HL-60/S4 treated with retinoic acid at 250 ng/mL for 4 days and 3 days (cell line): ENCODE data around the gene CD248.
"Not testable (repeated sequence)": the region's sequence is repeated elsewhere in the genome, so short reads cannot be mapped to it uniquely, and the experiment has no call there.

ENCODE experiments used
- in situ Hi-C: fragments of 300-500 bp; cut with MboI; formaldehyde crosslinking; loops from 2 replicates; pipeline ENCODE4 v1.7.0; 2022; ENCODE audit warnings: low sequenced_read_pairs

The CD248 gene

GRCh38 chr11:66277064-66277463 is 39.8 kb downstream of the CD248 start:
- in situ Hi-C loops, result not testable (repeated sequence)

GRCh38 chr11:66276619-66277018 is 40.2 kb downstream of the CD248 start:
- in situ Hi-C loops, result not testable (repeated sequence)

DNA sequence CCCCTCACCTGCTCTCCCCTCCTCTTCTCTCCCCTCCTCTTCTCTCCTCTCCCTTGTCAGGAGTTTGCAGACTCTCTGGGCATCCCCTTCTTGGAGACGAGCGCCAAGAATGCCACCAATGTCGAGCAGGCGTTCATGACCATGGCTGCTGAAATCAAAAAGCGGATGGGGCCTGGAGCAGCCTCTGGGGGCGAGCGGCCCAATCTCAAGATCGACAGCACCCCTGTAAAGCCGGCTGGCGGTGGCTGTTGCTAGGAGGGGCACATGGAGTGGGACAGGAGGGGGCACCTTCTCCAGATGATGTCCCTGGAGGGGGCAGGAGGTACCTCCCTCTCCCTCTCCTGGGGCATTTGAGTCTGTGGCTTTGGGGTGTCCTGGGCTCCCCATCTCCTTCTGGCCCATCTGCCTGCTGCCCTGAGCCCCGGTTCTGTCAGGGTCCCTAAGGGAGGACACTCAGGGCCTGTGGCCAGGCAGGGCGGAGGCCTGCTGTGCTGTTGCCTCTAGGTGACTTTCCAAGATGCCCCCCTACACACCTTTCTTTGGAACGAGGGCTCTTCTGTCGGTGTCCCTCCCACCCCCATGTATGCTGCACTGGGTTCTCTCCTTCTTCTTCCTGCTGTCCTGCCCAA is 40.7 kb downstream of the CD248 start:
- in situ Hi-C loops, result no loop called here

DNA sequence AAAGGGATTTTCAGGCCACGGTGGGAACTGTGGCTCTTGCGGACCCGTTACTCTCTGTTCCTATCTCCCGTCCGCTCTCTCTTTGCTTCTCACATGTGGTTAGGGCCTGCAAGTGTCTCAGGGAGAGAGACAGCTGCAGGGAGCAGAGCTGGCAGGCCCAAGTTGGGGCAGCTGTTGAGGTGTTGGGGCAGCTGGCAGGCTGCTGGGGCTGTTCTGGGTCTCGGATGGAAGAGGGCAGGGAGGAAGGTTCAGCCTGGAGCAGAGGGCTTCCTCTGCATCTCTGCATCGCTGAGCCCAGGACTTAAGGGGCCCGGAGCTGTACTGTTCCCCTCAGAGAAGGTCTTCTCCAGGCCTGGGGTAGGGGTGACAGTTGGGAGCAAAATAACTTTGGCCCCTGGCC is 41.4 kb downstream of the CD248 start:
- in situ Hi-C loops, result no loop called here

DNA sequence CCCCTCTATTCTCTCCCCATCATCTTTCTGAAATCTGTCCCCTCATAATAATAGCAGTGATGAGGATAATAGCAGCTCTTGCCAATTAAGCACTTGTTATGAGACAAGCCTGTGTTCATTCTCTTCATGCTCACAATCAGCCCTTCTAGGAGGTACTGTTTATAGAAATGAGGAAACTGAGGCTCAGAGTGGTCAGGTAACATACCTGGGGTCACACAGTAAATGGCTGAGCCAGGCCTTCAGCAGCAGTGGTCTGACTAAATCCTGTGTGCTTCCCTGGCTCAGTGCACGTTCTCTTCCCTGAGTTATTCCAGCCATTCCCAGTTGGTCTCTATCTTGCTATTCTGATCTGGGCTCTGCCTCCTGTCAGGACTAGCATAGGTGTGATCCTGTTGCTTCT is 42.6 kb downstream of the CD248 start:
- in situ Hi-C loops, result no loop called here

DNA sequence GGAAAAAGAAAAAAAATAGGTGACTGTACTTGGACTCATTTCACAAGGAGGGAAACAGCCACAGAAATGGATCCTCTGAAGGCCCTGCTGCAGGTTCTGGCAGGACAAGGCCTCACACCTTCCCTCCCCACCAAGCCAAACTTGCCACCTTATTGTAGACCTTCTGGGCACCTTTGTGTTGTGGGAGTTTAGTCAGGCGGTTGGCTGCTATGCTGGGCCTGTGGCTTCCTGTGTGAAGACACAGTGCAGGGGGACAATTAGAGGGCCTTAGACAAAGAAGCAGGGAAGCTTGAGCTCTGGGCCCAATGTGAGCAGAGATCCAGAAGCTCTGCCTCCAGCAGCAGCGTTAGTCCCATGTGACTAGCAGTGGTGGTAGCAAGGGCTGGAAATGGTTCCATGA is 44.2 kb downstream of the CD248 start:
- in situ Hi-C loops, result no loop called here

GRCh38 chr11:66271816-66272215 is 45.0 kb downstream of the CD248 start:
- in situ Hi-C loops, result no loop called here

DNA sequence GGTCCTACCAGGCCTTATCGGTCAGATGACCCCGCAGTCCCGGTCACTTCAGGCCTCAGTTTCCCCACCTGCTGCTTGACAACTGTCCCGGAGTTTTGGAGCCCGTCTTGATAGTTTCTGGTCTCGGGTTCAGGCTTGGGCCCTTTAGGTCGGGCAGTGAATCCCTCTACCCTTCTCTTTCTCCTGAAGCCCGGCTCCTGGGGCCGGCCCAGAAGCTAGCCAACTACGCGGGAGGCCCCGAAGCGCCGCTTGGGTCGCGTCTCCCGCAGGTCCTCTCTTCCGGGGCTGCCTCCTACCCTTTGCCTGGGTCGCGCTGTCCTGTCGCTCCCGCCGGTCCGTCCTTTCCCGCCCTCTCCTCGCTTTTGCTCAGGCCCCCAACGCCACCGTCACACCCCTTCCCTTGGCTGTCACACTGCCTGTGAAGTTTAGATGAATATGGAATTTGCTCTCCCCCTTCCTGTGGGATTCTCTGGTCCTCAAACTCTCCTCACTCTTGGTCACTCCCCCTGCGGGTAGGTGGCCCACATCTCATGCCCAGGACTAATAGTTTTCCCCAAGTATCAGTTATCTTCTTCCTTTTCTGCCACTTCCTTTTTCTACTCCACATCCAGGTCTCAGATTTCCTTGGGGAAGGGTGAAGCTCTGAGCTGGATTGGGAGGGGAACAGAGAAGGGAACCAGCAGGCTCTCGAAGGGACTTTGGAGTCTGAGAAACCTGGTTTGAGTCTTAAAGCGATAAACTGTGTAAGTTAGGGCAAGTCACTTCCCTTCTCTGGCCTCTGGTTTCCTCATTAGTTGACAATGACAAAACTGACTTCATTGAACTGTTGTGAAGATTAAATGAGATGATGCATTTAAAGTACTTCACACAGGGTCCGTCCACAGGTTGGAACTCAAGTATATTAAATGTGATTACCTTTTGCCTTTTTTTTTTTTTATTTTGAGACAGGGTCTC is 47.6 kb downstream of the CD248 start:
- in situ Hi-C loops, result no loop called here

- in situ Hi-C loops, result no loop called here
Observed at GRCh38 chr11:66268244-66268951, 48.4 kb downstream of the CD248 start, which contains the start of gene RAB1B. Gene RAB1B, plus strand, starts transcription at chr11:66268639. Its CDS starts 41 bp downstream, at chr11:66268680.

DNA sequence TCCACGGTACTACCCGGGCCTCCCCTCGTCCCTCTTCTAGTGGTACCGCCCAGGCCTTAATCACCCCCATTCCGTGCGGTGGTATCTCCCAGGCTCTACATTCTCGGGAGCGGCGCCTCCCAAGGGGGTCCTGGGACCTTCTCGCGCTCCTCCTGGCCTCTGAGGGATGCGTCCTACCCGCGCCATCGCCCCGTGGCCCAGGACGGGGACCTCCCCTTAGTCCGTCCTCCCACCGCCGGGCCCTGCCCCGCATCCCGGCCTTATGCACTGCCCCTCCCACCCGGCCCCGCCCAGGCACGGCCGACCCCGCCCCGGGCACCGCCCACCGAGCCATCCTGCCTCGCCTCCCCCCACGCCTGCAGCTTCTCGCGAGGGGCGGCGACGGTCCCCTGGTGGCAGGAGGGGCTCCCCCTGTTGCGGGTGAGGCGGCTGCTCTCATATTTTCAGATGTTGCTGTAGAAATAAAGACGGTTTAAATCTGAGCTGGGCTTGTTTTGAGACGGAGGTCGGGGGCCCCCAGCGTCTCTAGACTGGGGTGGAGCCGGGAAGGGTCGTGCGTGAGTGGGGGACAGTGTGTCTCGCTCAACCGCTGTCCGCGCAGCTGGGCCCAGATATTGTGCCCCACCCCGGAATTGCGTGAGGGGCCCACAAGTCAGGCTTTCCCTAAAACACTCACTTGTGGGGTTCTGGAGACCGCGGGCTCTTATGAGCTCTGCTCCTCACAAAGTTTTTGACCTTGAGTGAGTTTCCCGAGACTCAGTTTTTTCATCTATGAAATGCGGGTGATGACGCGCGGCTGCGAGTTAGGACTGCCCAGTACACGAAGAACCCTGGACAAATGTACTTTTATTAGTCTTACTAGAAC is 49.2 kb downstream of the CD248 start:
- in situ Hi-C loops, result no loop called here

GRCh38 chr11:66267039-66267378 is 49.8 kb downstream of the CD248 start:
- in situ Hi-C loops, result no loop called here

DNA sequence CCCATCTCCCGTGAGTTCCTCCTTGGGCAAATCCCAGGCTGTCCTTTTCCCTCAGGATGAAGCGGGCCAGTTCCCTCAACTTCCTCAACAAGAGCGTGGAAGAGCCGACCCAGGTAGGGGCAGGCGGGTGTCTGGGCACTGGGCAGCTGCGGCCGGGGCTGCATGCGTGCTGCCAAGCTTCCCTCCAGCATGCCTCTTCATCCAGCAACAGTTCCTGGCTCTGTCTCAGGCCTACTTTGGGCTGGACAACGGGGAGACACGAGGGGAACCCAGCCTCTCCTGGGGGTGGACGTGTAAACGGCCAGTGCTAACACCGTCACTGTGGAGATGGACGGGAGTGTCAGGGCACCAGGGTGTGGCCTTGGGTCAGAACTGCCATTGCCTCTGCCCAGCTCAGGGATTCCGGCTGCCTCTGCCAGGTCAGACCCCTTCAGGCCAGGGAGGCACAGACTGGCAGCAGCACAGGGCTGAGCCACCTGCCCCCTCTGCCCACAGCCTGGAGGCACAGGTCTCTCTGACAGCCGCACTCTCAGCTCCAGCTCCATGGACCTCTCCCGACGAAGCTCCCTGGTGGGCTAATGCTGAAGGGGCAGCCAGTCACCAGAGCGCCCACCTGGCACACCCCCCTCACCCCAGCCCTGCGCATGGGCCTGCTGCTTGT is 50.3 kb downstream of the CD248 start:
- in situ Hi-C loops, result no loop called here

DNA sequence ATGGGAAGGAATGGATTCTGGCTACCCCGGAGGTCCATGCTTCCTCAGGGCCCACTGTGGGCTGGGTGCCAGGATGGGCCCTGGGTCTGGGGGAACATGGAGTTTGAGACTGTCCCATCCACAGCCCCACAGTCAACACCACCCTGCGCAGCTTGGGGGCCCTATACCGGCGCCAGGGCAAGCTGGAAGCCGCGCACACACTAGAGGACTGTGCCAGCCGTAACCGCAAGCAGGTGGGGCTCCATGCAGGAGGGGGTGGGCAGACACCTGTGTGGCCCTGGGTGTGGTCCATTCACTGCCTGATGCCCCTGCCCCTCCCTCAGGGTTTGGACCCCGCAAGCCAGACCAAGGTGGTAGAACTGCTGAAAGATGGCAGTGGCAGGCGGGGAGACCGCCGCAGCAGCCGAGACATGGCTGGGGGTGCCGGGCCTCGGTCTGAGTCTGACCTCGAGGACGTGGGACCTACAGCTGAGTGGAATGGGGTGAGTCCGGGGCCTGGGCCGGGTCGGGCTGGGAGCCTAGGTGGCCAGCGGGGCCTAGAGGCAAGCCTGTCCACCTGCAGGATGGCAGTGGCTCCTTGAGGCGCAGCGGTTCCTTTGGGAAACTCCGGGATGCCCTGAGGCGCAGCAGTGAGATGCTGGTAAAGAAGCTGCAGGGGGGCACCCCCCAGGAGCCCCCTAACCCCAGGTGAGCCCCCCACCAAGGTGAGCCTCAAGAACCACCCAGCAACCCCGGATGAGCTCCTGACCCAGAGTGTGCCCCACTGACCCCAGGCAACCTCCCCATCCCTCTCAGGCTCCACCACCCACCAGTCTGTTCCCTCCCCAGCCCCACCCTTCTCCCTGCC is 51.1 kb downstream of the CD248 start:
- in situ Hi-C loops, result no loop called here

DNA sequence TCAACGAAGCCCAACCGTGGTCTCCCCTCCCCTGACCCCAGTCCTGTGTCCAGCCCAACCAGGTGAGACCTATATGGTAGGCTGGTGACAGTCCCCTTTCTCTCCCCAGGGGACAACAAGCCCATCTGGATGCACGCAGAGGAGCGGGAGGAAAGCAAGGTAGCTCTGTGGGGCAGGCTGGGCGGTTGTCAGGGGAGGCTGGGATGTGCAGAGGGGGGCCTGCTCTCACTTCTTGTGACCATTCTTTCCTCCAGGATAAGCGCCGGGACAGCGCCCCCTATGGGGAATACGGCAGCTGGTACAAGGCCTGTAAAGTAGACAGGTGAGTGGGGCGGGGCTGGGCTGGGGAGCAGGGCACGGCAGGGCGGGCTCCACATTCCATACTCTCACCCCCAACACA is 51.9 kb downstream of the CD248 start:
- in situ Hi-C loops, result no loop called here
